Omental fat pad (tissue), 4 donors: ENCODE data around the gene SLC2A10. TPM values are rescaled to one million over a fixed set of nuclear protein-coding genes. Genes with fewer than 3 reads are reported as not detected.

Source experiments
- ATAC-seq: fragments of 150-250 bp; one replicate; pipeline ENCODE4 v1.9.1; 2016; ENCODE audit warnings: mild to moderate bottlenecking, moderate library complexity; ENCODE audit not compliant: low FRiP score
- DNase-seq: peaks from one replicate; pipeline ENCODE4 v3.0.0-alpha.2; 2019; ENCODE audit warnings: low spot score
- total RNA-seq, 4 donors: library from RNA; depleted of rRNA; stranded (reverse); fragments of >200 nt; gene quantifications; one replicate each; pipeline ENCODE4 v1.1.0, GENCODE V29; 2016
- TF ChIP-seq, protein P1 (sequence below), 3 donors: fragments of 450-650 bp; IDR thresholded peaks; one replicate each; pipeline ENCODE4 v1.5.1; 2016 to 2017; ENCODE audit warnings: antibody characterized with exemption in 3 of 3, mild to moderate bottlenecking in 3 of 3, moderate library complexity in 2 of 3

The SLC2A10 gene
- total RNA-seq, 4 donors from 2014 or later, result 5.8 to 28.5 (median 18.7) TPM

DNA sequence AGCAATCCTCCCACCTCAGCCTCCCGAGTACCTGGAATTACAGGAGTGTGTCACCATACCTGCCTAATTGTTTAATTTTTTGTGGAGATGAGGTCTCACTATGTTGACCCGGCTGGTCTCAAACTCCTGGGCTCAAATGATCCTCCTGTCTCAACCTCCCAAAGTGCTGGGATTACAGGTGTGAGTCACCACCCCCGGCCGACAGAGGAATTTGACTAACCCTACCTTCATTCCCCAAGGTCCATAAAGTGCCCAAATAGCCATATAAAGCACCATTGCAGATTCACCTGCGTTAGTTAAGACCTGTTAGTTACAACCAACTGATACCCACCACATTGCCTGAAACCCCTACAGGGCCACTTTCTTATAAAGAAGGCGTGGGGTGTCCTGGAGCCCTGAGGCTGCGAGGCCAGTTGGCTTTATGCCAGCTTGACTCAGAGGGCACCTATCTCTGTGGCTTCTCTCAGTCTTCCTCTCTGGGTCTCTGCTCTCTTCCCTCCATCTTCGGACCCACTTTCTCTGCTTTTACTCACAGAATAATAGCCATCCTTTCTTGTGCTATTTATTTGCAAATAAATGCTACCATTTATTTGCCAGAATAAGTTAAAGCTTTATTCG is 65.6 kb downstream of the SLC2A10 start:
- ATAC-seq (no peak), DNase-seq (no peak)
- TF ChIP-seq, protein P1, sequence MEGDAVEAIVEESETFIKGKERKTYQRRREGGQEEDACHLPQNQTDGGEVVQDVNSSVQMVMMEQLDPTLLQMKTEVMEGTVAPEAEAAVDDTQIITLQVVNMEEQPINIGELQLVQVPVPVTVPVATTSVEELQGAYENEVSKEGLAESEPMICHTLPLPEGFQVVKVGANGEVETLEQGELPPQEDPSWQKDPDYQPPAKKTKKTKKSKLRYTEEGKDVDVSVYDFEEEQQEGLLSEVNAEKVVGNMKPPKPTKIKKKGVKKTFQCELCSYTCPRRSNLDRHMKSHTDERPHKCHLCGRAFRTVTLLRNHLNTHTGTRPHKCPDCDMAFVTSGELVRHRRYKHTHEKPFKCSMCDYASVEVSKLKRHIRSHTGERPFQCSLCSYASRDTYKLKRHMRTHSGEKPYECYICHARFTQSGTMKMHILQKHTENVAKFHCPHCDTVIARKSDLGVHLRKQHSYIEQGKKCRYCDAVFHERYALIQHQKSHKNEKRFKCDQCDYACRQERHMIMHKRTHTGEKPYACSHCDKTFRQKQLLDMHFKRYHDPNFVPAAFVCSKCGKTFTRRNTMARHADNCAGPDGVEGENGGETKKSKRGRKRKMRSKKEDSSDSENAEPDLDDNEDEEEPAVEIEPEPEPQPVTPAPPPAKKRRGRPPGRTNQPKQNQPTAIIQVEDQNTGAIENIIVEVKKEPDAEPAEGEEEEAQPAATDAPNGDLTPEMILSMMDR (IDR thresholded peaks at IDR 0.05), result no peak

DNA sequence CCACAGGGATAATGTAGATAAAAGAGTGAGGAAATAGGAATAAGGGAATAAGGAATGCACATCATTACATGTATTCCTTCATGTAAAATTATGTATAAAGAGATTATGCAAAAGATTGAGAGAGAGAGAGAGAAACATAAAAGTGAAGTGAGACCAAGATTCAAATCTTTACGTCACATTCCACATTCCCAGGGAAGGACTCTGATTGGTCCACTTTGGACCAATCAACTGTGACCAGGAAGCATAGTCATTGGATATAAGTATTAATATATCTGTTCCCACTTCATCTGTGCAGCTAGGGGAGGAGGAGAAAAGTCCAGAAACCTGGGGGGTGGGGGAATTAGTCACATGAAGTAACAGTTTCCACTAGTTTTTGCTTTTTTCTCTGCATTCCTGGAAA is 66.4 kb downstream of the SLC2A10 start:
- no peak for DNase-seq
- TF ChIP-seq, protein P1 (IDR thresholded peaks at IDR 0.05), result no peak
- no peak for ATAC-seq

DNA sequence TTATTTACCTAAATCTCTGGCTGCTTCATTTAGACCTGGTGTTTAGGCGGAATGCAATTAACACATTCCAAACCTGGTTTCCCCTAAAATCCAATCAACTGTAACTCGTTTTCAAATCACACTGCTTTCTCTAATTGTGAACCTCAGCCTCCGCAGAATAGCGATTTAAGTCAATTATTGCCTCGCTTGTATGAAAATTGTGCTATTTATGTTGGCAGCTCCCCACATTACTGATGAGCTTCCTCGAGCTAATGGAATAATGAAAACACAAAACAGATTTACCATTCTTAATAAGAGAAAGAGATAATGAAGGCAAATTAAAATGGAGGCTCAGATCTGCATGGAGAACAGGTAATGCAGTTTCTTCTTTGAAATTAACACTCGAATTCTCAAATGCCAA is 67.9 kb downstream of the SLC2A10 start:
- TF ChIP-seq, protein P1 (IDR thresholded peaks at IDR 0.05), result no peak
- no peak for DNase-seq
- no peak for ATAC-seq

DNA sequence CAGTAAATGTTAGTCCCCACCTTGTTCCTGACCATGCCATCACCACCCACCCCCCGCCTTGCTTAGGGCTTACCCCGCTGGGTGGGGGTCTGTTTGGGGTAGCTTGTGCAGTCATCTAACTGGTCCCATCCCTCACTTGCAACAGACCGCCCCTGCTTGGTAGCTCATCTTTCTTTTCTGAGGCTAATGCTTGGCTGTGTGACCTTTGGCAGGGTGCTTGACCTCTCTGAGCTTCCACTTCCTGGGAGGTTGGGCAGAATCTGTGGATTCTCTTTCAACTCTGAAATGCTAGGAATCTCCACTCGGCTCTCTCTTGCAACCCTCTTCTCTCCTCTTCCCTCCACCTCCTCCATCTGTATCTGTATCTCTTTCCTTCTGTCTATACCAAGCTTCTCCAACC is 70.4 kb downstream of the SLC2A10 start:
- no peak for DNase-seq
- ATAC-seq, result no peak

DNA sequence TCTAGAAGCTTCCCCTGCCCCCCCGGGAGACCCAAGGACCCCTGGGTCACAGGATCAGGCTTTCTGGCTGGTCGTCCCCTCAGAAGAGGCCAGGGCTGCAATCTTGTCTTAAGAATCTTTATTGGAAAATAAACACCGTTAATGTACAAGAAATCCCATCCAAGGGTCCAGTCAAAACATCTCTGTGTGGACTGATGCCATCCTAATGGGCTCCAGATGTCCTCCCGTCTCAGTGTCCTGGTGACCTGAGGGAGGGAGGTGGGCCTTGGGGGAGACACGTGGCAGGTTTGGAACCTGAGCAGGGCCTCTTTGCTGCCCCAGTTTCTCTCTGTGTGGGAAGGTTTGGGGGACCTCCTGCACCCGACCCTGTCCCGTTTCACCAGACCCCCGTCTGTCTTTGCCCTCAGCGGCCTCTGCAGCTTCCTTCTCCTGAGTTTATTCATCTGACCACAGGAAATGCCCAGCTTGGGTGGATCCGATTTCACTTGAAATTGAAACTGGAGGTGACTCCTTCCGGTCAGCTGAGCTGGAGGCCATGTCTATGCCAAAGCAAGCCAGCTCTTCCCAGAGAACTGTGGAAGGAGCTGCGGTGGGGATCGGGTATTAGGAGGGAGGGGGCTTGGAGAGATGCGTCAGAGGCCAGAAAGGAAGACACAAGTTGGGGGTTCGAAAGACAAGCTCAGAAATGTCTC is 75.1 kb downstream of the SLC2A10 start:
- DNase-seq (no peak), ATAC-seq (no peak)
- TF ChIP-seq, protein P1 (IDR thresholded peaks at IDR 0.05), result no peak

More for the DNA sequence above, 70.4 kb downstream of the SLC2A10 start:
- TF ChIP-seq, protein P1 (IDR thresholded peaks at IDR 0.05), result no peak

Other genes starting within 250 kb of the SLC2A10 start
- gene ZNF334, start 196.1 kb upstream of the SLC2A10 start, total RNA-seq, result 1 to 10 TPM; 1.2 to 7.3 (median 2.4) TPM
- under 1 TPM in 1 of 4 donors, not detected in 3; 0.24 TPM for gene OCSTAMP, start 159.0 kb upstream of the SLC2A10 start, total RNA-seq
- 1 to 10 TPM; 1.2 to 3.5 (median 1.9) TPM for gene SLC13A3, start 58.2 kb upstream of the SLC2A10 start, total RNA-seq
- 10 to 100 TPM; 14.2 to 26.2 (median 15.7) TPM for gene TP53RK, start 20.2 kb upstream of the SLC2A10 start, total RNA-seq
- gene EYA2, start 185.2 kb downstream of the SLC2A10 start, total RNA-seq, result 10 to 100 TPM in 1 of 4 donors, 1 to 10 TPM in 3; 8.9 to 18.0 (median 9.5) TPM